ENCODE data around the gene PTGS1. TPM values are rescaled to one million over a fixed set of nuclear protein-coding genes. Genes with fewer than 3 reads are reported as not detected.

The PTGS1 gene
- total and polyA plus RNA-seq, 9 of the 15 experiments (the other 6 are each of a cell fraction or from before 2014, with no cell fraction given): 3.4 to 12.9 (median 5.3) TPM

- TF ChIP-seq ZKSCAN1 (IDR thresholded peaks at IDR 0.05; ENCODE audit: low read depth, low read length) (no peak), USF1 (CRISPR knock-in tag; IDR thresholded peaks at IDR 0.05) (no peak), PPARD (CRISPR knock-in tag; IDR thresholded peaks at IDR 0.05) (no peak), MNT (conservative IDR thresholded peaks at IDR 0.05) (0 out of 4 replicates have a peak, but pooled peaks of 1 of the 2 experiments have one; percentile 31), CSDE1 (IDR thresholded peaks at IDR 0.05) (no peak), MTA2 (IDR thresholded peaks at IDR 0.05; ENCODE audit: low read depth) (peak; percentile 55), MXI1 (IDR thresholded peaks at IDR 0.05; ENCODE audit: low read depth, low read length) (no peak), E2F5 (CRISPR knock-in tag; IDR thresholded peaks at IDR 0.05) (no peak), KDM1A (IDR thresholded peaks at IDR 0.05) (peak; percentile 82), ZEB2 (IDR thresholded peaks at IDR 0.05) (peak; percentile 51; the same call in 1 of the 2 replicates), XRCC5 (IDR thresholded peaks at IDR 0.05; ENCODE audit: low read depth, low read length) (no peak), U2AF1 (optimal IDR thresholded peaks at IDR 0.05; ENCODE audit: low read depth, low read length) (no peak), STAT5A (IDR thresholded peaks at IDR 0.05; ENCODE audit: borderline replicate concordance, low read length) (no peak), PHF21A (IDR thresholded peaks at IDR 0.05; ENCODE audit: borderline replicate concordance, low read depth) (no peak), ZNF507 (tag; conservative IDR thresholded peaks at IDR 0.05) (no peak), BRF2 (IDR thresholded peaks at IDR 0.05; ENCODE audit: borderline replicate concordance, insufficient read depth, insufficient read length) (no peak), SAFB (IDR thresholded peaks at IDR 0.05; ENCODE audit: borderline replicate concordance, low read depth, low read length) (no peak), CTBP1 (IDR thresholded peaks at IDR 0.05; ENCODE audit: borderline replicate concordance) (peak; percentile 85), BACH1 (tag; IDR thresholded peaks at IDR 0.05) (peak; percentile 33; the same call in 1 of the 2 replicates), LCOR (CRISPR knock-in tag; IDR thresholded peaks at IDR 0.05) (no peak), SOX6 (IDR thresholded peaks at IDR 0.05) (peak; percentile 50; the same call in 1 of the 2 replicates), SMARCE1 (IDR thresholded peaks at IDR 0.05) (peak; percentile 99), SPI1 (IDR thresholded peaks at IDR 0.05; ENCODE audit: borderline replicate concordance, low read depth, low read length) (no peak), PATZ1 (CRISPR knock-in tag; IDR thresholded peaks at IDR 0.05; ENCODE audit: borderline replicate concordance) (no peak), L3MBTL2 (IDR thresholded peaks at IDR 0.05) (no peak), ZNF551 (CRISPR knock-in tag; IDR thresholded peaks at IDR 0.05) (no peak)
Observed at GRCh38 chr9:122402403-122402871, 31.6 kb downstream of the PTGS1 start (continued).
